Retinal pigment epithelial cell (primary cell): Measurements from ENCODE around the gene HYOU1.

Source experiments
- DNase-seq: peaks from one replicate; pipeline ENCODE4 v3.0.0-alpha.2; 2010; ENCODE audit warnings: low read depth
- H3K4me3 ChIP-seq: 2 replicates; pipeline ENCODE4 v1.5.1; 2011; ENCODE audit warnings: mild to moderate bottlenecking, low read length, control low read depth, moderate library complexity
- TF ChIP-seq, protein P1 (sequence below): conservative IDR thresholded peaks from 2 replicates; pipeline ENCODE4 v1.5.1; 2011; ENCODE audit warnings: low read depth, low read length, control low read depth, inconsistent platforms

Gene HYOU1

DNA sequence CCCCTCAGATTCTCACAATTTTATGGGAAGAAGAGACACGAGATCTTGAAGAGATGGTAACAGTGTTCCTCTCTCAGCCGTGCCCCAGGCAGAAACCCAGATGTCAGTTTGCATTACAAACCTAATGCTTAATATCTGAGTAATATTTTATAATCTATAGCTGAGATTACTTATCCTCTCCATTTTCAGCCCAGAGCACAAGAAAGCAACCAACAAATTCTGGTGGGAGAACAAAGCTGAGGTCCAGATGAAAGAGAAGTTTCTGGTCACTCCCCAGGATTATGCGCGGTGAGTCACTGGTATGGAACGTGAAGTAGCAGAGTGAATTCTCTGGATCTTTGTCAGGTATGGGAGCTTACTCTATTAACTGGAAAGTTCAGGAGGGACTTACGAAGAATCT lies 58.2 kb downstream of the HYOU1 start:
- peak overlapping the region; percentile 90 for H3K4me3 ChIP-seq
- TF ChIP-seq, protein P1, sequence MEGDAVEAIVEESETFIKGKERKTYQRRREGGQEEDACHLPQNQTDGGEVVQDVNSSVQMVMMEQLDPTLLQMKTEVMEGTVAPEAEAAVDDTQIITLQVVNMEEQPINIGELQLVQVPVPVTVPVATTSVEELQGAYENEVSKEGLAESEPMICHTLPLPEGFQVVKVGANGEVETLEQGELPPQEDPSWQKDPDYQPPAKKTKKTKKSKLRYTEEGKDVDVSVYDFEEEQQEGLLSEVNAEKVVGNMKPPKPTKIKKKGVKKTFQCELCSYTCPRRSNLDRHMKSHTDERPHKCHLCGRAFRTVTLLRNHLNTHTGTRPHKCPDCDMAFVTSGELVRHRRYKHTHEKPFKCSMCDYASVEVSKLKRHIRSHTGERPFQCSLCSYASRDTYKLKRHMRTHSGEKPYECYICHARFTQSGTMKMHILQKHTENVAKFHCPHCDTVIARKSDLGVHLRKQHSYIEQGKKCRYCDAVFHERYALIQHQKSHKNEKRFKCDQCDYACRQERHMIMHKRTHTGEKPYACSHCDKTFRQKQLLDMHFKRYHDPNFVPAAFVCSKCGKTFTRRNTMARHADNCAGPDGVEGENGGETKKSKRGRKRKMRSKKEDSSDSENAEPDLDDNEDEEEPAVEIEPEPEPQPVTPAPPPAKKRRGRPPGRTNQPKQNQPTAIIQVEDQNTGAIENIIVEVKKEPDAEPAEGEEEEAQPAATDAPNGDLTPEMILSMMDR, result no peak

DNA sequence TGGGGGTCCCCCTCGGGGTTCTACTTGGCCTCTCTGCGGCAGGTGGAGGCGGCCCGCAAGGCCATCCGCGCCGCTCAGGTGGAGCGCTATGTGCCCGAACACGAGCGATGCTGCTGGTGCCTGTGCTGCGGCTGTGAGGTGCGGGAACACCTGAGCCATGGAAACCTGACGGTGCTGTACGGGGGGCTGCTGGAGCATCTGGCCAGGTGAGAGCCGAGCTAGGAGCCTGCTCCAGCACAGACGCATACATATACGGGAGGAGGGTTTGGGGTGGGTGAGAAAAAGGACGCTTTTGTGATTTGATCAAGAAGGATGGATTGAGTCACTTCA lies 58.7 kb downstream of the HYOU1 start:
- DNase-seq, result no peak
- TF ChIP-seq, protein P1, result no peak
- H3K4me3 ChIP-seq, result peak overlapping the region; percentile 90

More for the DNA sequence above, 58.2 kb downstream of the HYOU1 start:
- peak; percentile 86 for DNase-seq

DNA sequence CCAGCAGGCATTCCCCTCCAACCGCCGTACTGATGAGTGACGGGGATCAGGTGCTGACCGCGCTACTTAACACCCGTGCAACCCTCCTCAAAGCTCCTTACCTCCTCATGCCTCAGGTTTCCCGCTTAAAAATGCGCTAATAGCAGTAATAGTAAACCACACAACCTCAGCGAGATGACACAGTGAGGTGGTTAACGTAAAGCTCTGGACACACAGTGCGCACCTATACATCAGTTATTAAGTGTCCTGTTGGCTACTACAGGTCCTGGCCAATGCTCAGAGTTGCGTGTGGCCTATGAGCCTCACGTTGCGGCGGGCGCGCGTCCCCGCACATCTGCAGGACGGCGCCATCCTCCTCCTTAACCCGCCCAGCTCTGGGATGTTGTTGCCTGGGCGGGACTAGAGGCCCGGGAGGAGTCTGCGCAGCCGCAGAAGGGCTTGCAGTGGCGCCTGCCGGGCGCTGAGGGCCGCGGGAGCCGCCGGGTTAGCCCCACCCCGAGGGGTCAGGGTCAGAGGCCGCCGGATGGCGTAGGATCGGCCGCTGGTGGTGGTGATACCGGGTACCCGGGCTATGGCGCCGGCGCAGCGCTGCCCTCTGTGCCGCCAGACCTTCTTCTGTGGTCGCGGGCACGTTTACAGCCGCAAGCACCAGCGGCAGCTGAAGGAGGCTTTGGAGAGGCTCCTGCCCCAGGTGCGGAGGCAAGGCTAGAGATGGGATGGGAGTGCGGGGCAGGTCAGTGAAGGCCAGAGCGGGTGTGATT lies 59.2 kb downstream of the HYOU1 start, which contains the start of gene CENATAC:
CENATAC (plus strand) TSS at position 512 of the 761 bp plus-strand sequence; CDS start at position 572, 60 bp downstream.
- H3K4me3 ChIP-seq, result peak within 1 kb of the TSS; percentile 90
- TF ChIP-seq, protein P1, result no peak
- peak; percentile 39 for DNase-seq

DNA sequence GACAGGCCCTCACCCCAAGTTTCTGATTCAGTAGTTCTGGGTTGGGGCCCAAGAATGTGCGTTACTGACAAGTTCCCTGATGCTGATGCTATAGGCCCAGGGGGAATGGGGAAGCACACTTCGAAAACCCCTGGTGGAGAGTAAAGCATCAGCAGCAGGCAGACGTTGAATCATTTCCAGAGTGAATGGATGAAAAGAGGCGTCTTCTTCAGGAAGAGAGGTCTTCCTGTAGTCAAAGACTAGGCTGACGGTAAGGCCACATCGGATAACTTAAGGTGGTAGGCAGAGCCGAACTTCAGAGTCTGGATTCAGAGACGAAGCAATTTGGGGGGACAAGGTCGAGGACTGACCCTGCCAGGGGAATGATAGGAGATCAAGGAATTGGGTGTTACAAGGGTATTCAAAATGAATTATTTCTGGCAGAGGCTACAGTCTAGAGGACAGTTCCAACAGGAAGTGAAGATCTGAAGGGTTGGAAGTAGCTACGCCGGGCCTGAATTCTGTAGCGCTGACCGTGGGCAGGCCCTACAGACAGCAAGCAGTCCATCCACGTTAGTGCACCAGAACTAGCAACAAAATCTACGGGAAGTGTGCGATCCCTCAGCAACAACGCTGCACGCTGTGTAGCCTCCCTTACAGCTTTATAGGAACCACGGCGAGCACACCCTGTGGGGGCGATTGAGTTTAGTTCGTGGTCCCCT lies 59.9 kb downstream of the HYOU1 start:
- DNase-seq, result no peak

More for the DNA sequence above, 59.9 kb downstream of the HYOU1 start:
- H3K4me3 ChIP-seq, result peak overlapping the region; percentile 90
- TF ChIP-seq, protein P1, result peak; percentile 22
